Germinal center (tissue), 1 donor: ENCODE measurements around the gene METTL9.
"Not testable (repeated sequence)": the region's sequence is repeated elsewhere in the genome, so short reads cannot be mapped to it uniquely, and the experiment has no call there.

Experiments
- DNase-seq: peaks from one replicate; pipeline ENCODE4 v3.0.0; 2012; ENCODE audit warnings: mixed read lengths, low spot score

METTL9 gene

DNA sequence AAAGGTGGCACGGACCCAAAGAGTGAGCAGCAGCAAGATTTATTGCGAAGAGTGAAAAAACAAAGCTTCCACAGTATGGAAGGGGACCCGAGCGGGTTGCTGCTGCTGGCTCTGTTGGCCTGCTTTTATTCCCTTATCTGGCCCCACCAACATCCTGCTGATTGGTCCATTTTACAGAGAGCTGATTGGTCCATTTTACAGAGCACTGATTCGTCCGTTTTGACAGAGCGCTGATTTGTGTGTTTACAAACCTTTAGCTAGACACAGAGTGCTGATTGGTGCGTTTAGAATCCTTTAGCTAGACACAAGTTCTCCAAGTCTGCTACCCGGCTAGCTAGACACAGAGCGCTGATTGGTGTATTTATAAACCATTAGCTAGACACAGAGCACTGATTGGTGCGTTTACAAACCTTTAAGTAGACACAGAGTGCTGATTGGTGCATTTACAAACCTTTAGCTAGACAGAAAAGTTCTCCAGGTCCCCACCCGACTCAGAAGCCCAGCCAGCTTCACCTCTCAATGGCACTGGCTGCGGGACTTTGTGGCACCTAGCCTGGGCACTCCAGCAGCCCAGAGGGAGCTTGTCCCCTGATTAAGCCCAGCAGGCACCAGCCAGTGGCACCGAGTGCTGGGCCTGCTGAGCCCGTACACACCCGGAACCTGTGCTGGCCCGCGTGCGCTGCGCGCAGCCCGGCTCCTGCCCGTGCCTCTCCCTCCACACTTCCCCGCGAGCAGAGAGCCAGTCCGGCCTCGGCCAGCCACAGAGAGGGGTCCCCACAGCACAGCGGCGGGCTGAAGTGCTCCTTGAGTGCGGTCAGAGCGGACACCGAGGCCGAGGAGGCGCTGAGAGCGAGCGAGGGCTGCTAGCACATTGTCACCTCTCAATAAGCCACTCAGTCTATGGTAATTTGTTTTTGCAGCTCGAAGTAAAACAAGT is 37.9 kb downstream of the METTL9 start:
- DNase-seq = no peak

DNA sequence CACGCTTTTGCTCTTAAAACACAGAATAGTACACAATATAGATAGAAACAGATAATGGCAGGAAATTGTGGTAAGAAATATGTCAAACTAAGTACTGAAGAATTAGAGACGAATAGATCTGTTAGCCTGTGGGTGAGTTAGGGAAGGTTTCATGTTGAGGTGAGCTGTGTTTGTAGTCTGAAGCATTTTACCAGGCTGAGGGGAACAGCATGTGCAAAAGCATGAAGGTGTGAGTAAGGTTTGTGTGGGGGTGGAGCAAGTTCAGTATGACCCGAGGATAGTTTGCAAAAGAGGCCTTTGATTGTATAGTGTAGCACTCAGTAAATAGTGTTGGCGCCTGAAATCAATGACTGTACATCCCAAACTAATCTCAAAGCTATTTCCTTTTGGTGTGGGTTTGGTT is 39.2 kb downstream of the METTL9 start:
- DNase-seq = no peak

DNA sequence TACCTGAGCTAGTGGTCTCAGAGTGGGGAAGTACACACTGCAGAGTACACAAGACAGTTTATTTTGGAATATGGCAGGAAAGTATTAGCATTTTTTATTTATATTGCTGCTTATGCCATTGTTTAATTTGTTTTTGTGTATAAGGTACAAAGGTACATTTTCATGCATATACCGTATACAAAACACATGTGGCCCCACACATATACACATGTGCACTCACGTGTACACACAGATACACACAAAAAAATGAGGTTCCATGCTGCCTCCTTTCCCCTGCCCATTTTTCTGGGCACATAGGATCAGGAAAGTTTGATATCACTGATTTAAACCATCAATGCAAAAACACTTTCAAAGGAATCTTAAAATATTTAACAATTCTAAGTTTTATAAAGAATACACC is 40.1 kb downstream of the METTL9 start:
- no peak for DNase-seq

DNA sequence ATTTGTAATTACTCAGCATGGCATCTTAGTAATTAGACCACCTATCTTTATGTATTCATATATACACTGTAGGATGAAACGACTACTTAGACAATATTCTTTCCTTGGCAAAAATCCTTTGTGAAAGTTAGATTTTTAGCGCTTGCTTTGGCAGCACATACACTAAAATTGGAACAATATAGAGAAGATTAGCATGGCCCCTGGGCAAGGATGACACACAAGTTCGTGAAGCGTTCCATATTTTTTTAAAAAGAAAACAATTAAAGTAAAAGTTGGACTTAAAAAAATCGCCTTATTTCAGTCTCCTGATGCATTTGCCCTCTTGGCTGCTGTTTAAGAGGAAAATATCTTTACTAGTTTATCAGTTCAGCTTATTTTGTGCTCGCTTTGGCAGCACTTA is 42.5 kb downstream of the METTL9 start:
- DNase-seq = no peak

DNA sequence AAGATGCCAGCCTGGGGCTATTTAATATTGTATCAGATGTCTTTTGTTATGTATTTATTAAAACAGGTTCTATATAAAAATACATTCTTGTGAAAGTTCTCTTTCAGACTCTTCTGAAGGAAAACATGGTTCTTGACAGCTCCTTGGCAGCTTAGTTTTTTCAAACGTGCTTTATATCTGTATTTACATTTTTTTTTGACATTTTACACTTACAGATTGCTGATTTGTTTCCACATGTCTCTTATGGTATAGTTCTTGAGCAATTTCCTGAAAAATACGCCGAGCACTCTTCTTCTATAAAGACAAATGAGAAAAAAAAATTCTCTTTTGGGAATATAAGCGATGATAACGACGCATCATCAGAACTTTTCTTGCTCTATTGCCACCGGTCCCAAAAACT is 43.5 kb downstream of the METTL9 start:
- no peak for DNase-seq

DNA sequence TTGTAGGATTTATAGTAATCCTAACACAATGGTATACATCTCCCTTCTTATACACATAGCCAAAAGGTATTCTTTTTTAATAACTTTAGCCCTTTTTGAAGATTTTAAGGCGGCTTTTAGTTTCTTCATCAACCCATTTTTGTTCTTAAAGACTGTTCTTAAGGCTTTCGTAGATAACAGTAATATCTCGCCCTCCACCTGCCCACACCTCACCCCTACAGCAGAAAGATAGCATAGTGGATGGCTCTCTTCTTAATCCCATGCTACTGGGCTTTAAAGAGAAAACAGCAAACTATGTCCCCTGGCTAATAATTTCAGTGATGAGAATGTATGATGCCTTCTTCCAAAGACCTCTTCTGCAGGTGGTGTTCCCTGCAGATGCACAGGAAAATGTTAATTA is 44.4 kb downstream of the METTL9 start:
- no peak for DNase-seq

DNA sequence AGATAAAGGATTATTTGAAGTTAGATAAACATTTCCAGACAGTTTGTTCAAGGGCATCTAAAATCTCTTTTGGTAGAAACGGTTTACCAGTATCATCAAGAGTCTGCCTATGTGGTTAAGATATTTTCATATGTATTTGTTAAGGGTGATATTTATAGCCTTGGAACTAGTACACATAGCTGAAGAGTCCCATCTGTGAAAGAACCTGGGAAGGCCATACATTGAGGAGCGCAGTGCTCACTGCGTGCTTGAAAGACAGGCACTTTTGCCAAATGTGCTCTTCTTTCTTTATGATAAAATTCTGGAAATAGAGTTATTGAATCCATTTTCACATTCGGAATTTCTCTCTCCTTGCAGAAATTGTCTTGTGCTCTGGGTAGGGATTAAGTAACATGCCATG is 45.3 kb downstream of the METTL9 start:
- DNase-seq = peak; percentile 43

DNA sequence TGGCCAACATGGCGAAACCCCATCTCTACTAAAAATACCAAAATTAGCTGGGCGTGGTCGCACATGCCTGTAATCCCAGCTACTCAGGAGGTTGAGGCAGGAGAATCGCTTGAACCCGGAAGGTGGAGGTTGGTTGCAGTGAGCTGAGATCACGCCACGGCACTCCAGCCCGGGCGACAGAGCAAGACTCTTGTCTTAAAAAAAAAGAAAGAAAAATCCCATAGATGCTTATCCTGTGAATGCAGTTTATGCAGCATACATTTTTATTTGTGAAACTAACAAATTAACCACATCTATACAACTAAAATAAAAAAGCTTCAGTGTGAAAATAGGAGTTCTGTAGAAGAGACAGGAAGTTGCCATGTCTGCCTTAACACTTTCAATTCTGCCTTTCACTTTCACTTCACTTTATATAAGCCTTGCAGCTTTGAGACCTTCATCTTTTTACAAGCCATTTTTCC is 45.9 kb downstream of the METTL9 start:
- DNase-seq = peak; percentile 55

DNA sequence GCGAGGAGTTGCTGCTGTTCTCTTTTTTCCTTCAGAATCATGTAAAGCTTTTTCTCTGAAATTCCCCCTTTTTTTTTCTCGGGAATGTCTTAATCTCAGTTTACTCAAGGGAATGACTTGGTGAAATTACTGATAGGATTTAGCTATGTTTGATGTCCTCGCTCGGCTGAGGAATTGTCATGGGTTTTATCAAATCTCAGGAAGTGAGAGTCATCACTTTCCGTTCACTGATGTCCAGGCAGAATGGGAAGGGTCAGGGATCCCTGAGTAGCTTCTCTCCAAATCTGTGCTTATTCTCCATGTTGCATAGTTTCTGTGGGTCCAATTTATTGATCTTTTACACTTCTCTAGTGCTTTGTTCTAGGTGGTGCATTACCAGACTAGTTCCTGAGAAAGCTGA is 46.7 kb downstream of the METTL9 start:
- no peak for DNase-seq

DNA sequence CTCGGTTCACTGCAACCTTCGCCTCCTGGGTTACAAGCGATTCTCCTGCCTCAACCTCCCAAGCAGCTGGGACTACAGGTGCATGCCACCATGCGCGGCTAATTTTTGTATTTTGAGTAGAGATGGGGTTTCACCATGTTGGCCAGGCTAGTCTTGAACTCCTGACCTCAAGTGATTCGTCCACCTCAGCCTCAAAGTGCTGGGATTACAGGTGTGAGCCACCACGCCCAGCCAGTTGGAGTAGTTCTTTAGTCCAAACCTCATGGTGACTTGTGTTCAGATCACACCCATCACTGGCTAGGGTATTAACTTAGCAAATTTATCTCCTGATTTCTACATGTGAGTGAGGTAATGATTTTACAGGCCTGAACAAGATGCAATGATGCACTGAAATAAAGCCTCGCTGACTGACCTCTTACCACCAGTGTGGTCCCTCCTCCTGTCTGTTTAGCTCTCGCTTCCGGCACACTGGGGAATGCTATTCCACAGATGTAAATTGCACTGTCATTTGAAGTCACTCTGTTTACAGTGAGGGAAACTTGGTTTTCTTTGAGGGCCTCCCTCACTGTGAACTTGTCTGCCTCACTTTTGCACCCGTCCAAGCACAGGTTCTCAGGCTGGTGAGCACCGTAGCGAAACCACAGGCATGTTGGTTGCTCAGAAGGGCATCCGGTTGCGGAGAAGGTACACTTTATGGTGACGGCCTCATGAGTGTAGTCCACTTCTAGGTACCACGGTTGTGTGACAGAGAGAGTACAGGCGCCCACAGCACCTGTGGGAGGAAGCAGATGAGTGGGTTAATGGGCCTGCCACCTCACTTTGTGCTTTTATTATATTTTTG is 47.6 kb downstream of the METTL9 start:
- peak; percentile 66 for DNase-seq

DNA sequence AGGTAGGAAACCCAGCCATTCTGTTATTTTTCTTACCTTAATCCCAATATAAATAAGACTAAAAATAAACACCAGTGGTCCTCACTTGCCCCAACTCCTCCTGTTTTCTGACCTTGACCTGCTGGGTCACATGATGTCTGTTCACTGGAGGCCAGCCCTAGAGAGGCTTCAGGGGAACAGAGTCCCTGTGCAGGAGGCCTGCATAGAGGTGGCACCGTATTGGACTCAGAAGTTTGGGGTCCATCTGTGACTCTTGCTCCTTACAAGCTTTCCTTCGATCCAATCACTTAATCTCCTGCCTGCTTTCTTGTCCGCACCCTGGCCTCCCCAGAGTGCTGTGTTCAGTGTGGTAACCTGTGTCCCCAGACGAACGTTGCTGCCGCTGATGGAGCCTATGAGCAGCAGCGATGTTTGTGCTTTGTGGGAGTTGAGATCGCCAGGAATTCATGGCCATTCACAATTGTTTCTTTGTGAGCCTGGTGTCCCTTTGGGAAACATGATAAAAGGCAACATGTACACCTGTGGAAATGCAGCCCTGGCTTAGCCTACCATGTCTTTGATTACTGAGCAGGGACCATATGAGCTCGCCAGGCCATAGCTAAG is 48.3 kb downstream of the METTL9 start:
- DNase-seq = no peak

DNA sequence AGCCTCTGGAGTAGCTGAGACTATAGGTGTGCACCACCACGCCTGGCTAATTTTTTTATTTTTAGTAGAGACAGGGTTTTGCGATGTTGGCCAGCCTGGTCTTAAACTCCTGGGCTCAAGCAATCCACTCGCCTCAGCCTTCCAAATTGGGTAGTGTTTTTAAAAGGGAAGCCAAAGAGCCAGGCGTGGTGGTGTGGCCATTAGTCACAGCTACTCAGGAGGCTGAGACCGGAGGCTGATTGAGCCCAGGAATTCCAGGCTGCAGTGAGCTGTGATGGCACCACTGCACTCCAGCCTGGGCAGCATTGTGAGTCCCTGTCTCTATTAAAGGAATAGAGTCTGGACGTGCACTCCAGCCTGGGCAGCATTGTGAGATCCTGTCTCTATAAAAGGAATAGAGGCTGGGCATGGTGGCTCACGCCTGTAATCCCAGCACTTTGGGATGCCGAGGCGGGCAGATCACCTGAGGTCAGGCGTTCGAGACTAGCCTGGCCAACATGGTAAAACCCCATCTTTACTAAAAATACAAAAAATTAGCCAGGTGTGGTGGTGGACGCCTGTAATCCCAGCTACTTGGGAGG is 50.5 kb downstream of the METTL9 start:
- not testable (repeated sequence) for DNase-seq

DNA sequence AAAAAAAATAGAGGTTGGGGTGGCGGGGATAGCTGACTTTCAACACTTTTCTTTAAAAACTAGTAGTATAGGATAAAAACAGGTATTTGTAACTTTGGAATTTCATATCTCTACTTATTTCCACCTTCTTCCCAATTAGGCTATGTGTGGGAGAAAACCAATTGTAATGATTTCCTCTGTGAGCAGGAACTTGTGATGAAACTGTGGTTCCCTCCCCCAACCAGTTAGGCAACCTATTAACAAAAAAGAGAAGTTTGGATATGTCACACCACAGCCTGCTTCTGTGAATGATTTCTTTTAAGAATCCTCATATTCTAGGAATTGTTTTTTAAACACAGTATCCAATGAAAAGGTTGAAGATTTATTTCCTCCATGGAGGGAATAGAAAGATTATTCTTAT is 51.1 kb downstream of the METTL9 start:
- DNase-seq = no peak

DNA sequence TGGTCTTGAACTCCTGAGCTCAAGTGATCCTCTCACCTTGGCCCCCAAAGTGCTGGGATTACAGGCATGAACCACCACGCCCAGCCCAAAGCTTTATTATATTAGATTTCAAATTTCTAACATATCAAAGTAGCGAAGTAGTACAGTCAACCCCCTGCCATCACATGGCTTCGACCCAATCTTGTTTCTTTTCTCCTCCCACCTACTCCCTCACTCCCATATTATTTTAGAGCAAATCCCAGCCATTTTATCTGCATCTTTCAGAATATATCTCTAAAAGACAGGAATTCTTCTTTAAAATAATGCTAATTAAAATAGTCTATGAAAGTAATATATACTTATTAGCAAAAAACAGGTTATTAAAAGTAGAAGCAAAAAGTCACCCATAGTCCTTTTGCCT is 52.1 kb downstream of the METTL9 start:
- no peak for DNase-seq

DNA sequence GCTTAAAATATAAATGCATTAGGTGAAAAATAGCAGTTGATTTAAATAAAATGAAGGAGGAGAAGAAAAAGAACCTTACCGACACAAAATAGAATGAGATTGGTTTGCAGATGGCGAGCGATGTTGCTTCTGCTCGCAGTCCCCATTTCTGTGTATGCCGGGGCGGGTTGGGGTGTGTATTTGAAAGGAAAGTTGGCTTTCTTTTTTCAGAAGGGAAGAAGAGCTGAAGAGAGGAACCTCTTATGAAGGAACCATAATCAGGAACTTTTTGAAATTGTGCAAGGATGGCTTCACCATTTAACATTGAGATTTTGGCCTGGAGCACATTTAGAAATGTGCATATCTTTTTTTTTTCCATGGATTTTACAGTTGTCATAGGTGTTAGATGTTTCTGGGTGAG is 53.1 kb downstream of the METTL9 start, which contains the start of gene IGSF6:
Gene IGSF6 (minus strand): TSS at position 156 of the 400 bp plus-strand sequence. CDS start 10 bp downstream, at position 146.
- no peak for DNase-seq

DNA sequence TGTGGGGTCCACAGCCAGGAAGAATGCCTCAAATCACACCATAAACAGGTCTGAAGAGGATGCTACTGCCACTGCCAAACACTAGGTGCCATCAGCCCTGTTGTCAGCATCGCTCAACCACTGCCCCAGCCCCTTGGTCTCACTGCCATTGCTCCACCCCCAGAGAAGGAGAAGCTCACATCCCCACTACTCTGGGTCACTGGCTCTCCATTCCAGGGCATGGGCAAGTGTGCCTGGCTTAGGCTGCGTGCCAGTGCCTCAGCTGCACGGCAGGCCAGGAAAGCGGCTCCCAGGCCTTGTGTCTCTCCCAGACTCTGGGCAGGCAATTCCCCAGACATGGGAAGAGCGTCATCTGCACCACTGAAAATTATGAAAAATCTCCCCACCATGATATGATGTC is 54.2 kb downstream of the METTL9 start:
- no peak for DNase-seq

DNA sequence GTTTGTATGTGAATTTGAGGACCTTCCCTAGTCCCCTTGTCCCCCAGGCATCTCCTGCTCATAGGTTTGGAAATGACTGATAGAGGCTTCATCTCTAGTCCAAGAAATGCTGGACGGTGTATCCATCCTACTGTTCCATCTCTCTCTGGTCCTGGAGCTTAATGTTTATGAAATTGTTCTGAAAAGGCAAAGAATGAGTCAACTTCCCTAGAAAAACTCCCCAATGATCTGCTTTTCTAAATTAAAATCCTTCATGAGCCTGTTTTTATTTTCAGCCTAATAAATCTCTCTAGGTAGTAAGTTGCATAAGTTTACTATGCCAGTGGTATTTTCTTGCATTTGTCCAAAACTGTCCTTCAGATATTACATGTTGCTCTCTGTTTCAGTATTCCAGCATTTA is 55.1 kb downstream of the METTL9 start:
- no peak for DNase-seq

DNA sequence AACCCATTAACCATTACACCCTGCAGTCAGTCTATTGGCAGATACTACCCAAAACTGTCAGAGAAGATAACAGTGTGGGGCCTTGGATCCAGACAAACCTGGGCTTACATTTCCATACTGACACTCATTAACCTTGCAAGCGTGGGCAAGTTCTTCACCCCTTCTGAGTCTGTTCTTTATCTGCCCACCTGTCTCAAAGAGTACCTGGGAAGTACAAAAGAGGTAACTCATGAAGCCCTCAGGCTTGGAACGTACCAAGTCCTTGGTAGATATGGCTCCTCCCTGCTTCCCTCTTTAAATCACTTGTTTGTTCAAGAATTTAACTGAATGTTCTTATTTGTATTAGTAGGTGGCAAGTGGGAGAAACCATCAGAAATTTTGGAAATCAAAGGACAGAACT is 55.5 kb downstream of the METTL9 start:
- DNase-seq = no peak

DNA sequence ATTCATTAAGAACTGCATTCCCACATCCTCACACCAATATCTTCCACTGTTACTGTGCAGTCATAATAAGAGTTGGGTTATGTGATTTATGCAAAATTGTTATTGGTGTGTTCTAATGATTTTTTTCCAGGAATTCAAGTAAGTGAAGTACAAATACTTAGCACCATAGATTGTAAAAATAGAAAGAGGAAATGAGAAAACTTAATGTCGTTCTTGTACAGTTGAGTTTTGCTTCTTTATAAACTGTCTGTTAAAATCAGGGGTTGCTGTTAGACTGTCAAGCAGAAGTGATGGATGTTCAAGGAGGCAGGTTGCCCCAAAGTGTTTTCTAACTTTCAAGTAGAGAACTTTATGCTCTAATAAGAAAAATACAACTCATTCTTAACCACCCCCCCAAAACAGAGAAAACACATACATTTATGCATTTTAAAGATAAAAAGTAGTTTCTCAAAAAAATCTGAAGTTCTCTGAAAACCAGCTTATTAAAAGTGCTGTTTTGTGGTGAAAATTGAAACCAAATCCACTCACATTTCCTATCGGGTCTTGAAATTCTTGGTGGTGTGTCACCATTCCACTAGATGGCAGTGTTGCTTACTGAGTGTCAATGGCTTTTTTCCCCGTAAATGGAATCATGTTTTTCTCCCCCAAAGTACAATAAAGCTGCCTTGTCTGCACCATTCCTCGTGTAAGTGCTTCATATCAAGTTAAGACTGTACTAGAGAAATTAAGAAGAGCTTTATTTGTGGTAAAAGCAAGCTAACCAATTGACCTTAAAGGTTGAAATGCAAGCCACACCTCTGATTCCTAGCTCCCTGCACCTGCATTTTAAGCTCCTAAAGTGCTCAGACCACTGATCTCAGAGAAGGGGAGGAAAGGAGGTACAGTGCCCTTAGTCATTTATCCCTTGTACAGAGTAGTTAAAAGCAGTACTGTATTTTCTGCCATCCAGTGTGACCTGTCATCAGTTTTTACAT is 57.7 kb downstream of the METTL9 start:
- peak; percentile 65 for DNase-seq

DNA sequence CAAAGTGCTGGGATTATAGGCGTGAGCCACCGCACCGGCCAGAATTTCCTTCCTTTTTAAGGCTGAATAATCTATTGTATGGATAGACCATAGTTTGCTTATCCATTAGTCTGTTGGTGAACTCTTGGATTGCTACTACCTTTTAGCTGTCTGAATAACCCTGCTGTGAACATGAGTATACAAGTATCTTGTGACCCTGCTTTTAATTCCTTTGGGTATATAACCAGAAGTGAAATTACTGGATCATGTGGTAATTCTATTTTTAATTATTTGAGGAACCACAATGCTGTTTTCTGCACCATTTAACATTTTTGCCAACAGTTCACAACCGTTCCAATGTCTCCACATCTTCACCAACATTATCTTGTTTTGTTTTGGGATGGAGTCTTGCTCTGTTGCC is 59.7 kb downstream of the METTL9 start:
- DNase-seq = no peak
